A549 (cell line): Measurements from ENCODE around the gene CYB561. TPM values are rescaled to one million over a fixed set of nuclear protein-coding genes. Genes with fewer than 3 reads are reported as not detected.

Experiments used
- ATAC-seq, 2 experiments: fragments of 200-7000 bp in 1 of 2; fragments of >200 bp in 1 of 2; cut with Nextera tagmentation in 1 of 2; cut with Tn5 transposase in 1 of 2; 3 replicates each; pipeline versions ENCODE4 v1.8.0 to v1.9.1; 2018 to 2020; ENCODE audit warnings: mild to moderate bottlenecking in 1 of 2, moderate library complexity in 1 of 2
- CTCF ChIA-PET: fragments of 300-600 bp; sonication (Branson Sonifier 250); formaldehyde crosslinking; extraction: SDS; loops from one replicate; lab custom pipeline; 2021; ENCODE audit warnings: antibody characterized with exemption, inconsistent platforms; lab: Yijun Ruan, JAX
- POLR2A ChIA-PET: fragments of 350-600 bp; formaldehyde crosslinking; extraction: SDS; loops from one replicate; lab custom pipeline; 2021; ENCODE audit warnings: antibody characterized with exemption, inconsistent platforms; lab: Yijun Ruan, JAX
- DNase-seq, 2 experiments: peaks; one replicate each; pipeline versions ENCODE4 v3.0.0 to v3.0.0-alpha.2; 2011 to 2016; ENCODE audit warnings: low read depth in 1 of 2, low spot score in 1 of 2
- FAIRE-seq: peaks from 2 replicates; lab custom pipeline; 2011; peaks lifted over from hg19 to GRCh38; lab: Jason Lieb, UNC
- H3K27ac ChIP-seq, 2 experiments: fragments of >200 bp; sonication (Bioruptor Twin); formaldehyde crosslinking; 3 replicates each; pipeline ENCODE4 v1.5.1; 2016 to 2017
- H3K4me1 ChIP-seq: fragments of >200 bp; sonication (Bioruptor Twin); formaldehyde crosslinking; 3 replicates; pipeline ENCODE4 v1.6.1; 2016
- H3K4me2 ChIP-seq: fragments of >200 bp; sonication (Bioruptor Twin); formaldehyde crosslinking; 3 replicates; pipeline ENCODE4 v1.6.1; 2016
- H3K4me3 ChIP-seq: fragments of >200 bp; sonication (Bioruptor Twin); formaldehyde crosslinking; 3 replicates; pipeline ENCODE4 v1.5.1; 2016
- H3K9me3 ChIP-seq: fragments of >200 bp; sonication (Bioruptor Twin); formaldehyde crosslinking; 3 replicates; pipeline ENCODE4 v1.6.1; 2016
- CBX8 ChIP-seq: fragments of 200-600 bp; sonication (generic); IDR thresholded peaks from 2 replicates; pipeline ENCODE4 v1.6.1; 2016
- EP300 ChIP-seq, 2 experiments: fragments of >200 bp; sonication (Bioruptor Twin); formaldehyde crosslinking; IDR thresholded peaks; 2 replicates in 1 of 2; 3 replicates in 1 of 2; pipeline ENCODE4 v1.6.1; 2016 to 2017
- ESRRA ChIP-seq: fragments of 150-350 bp; IDR thresholded peaks from 2 replicates; pipeline ENCODE4 v1.6.1; 2014; ENCODE audit warnings: mild to moderate bottlenecking, low read length, borderline replicate concordance
- FOXS1 ChIP-seq: fragments of 250-450 bp; sonication (Bioruptor Pico); IDR thresholded peaks from 2 replicates; pipeline ENCODE4 v1.5.0; 2020; ENCODE audit warnings: mild to moderate bottlenecking, moderate library complexity
- HDAC2 ChIP-seq: fragments of 200-600 bp; sonication (generic); IDR thresholded peaks from 2 replicates; pipeline ENCODE4 v1.6.1; 2016
- HOXA7 ChIP-seq: fragments of 250-450 bp; sonication (Bioruptor Pico); IDR thresholded peaks from 2 replicates; pipeline ENCODE4 v1.5.0; 2020; ENCODE audit warnings: mild to moderate bottlenecking, moderate library complexity
- JUN ChIP-seq, 2 experiments: fragments of >200 bp; sonication (Bioruptor Twin); formaldehyde crosslinking; IDR thresholded peaks; 2 replicates in 1 of 2; 3 replicates in 1 of 2; pipeline ENCODE4 v1.6.1; 2016 to 2017
- MAFK ChIP-seq: fragments of 450-650 bp; IDR thresholded peaks from 2 replicates; pipeline ENCODE4 v1.6.1; 2014; ENCODE audit not compliant: partially characterized antibody
- MAZ ChIP-seq: fragments of 150-350 bp; IDR thresholded peaks from 2 replicates; pipeline ENCODE4 v1.6.1; 2014; ENCODE audit warnings: antibody characterized with exemption, low read depth, low read length, borderline replicate concordance
- MYC ChIP-seq: IDR thresholded peaks from 2 replicates; pipeline ENCODE4 v1.6.1; 2012; ENCODE audit warnings: mild to moderate bottlenecking, inconsistent platforms, low read length, improper control_type of control experiment, borderline replicate concordance
- NFE2L2 ChIP-seq: fragments of 150-350 bp; conservative IDR thresholded peaks from 2 replicates; pipeline ENCODE4 v1.6.1; 2014; ENCODE audit warnings: low read length
- NPAS2 ChIP-seq: fragments of 250-450 bp; sonication (Bioruptor Pico); IDR thresholded peaks from 2 replicates; pipeline ENCODE4 v1.8.0; 2022; ENCODE audit warnings: mild to moderate bottlenecking, moderate library complexity, borderline replicate concordance
- POLR2A ChIP-seq: IDR thresholded peaks from 2 replicates; pipeline ENCODE4 v1.6.1; 2012; ENCODE audit warnings: mild to moderate bottlenecking, low read length
- RAD21 ChIP-seq, 2 experiments: fragments of >200 bp in 1 of 2; sonication (Bioruptor Twin) in 1 of 2; formaldehyde crosslinking in 1 of 2; IDR thresholded peaks in 1 of 2; conservative IDR thresholded peaks in 1 of 2; 2 replicates in 1 of 2; 3 replicates in 1 of 2; pipeline ENCODE4 v1.6.1; 2012 to 2018; ENCODE audit warnings: inconsistent platforms in 1 of 2
- RFX5 ChIP-seq: fragments of 450-650 bp; IDR thresholded peaks from 2 replicates; pipeline ENCODE4 v1.7.1; 2014; ENCODE audit warnings: antibody characterized with exemption, mild to moderate bottlenecking, moderate library complexity
- SMC3 ChIP-seq: fragments of >200 bp; sonication (Bioruptor Twin); formaldehyde crosslinking; IDR thresholded peaks from 3 replicates; pipeline ENCODE4 v1.6.1; 2018; ENCODE audit warnings: inconsistent platforms
- TFCP2L1 ChIP-seq: fragments of 250-450 bp; sonication (Bioruptor Pico); IDR thresholded peaks from 2 replicates; pipeline ENCODE4 v1.5.0; 2021; ENCODE audit warnings: mild to moderate bottlenecking
- TP53 ChIP-seq: fragments of 250-450 bp; sonication (Bioruptor Pico); IDR thresholded peaks from 2 replicates; pipeline ENCODE4 v1.5.0; 2021; ENCODE audit warnings: mild to moderate bottlenecking, moderate library complexity
- ZC3H11A ChIP-seq: fragments of 450-650 bp; IDR thresholded peaks from 2 replicates; pipeline ENCODE4 v1.6.1; 2014; ENCODE audit warnings: antibody characterized with exemption, mild to moderate bottlenecking
- ZFP36 ChIP-seq: fragments of 450-650 bp; IDR thresholded peaks from 2 replicates; pipeline ENCODE4 v1.6.1; 2014; ENCODE audit warnings: borderline replicate concordance; ENCODE audit not compliant: partially characterized antibody
- ZSCAN20 ChIP-seq: fragments of 250-450 bp; sonication (Bioruptor Pico); IDR thresholded peaks from 2 replicates; pipeline ENCODE4 v1.8.0; 2022; ENCODE audit warnings: mild to moderate bottlenecking, moderate library complexity
- WGBS: methylation state at CpG from one replicate; pipeline ENCODE4 v1.1.6; 2017; ENCODE audit errors: missing lambda C conversion rate; 5-methylcytosine and 5-hydroxymethylcytosine counted together
- polyA plus RNA-seq, 4 experiments: library from polyadenylated mRNA; depleted of rRNA in 3 of 4; stranded (reverse); fragments of >200 nt; fragmentation: RNase III in 1 of 4; extraction: RNeasy Plus Mini Kit Qiagen cat#74134 plus additional on column Dnase treatment in 1 of 4; gene quantifications; 2 replicates in 3 of 4; 3 replicates in 1 of 4; pipeline ENCODE4 v1.2.3, GENCODE V29; 2011 to 2017
- TF ChIP-seq, protein P1 (sequence below): fragments of 450-650 bp; IDR thresholded peaks from 2 replicates; pipeline ENCODE4 v1.6.1; 2014; ENCODE audit warnings: antibody characterized with exemption
- TF ChIP-seq, protein P2 (sequence below): IDR thresholded peaks from 2 replicates; pipeline ENCODE4 v1.6.1; 2012
- TF ChIP-seq, protein P3 (sequence below): fragments of 250-450 bp; sonication (Bioruptor Pico); IDR thresholded peaks from 2 replicates; pipeline ENCODE4 v1.5.0; 2020; ENCODE audit warnings: low read depth, mild to moderate bottlenecking, moderate library complexity
- TF ChIP-seq, protein P4 (sequence below): fragments of >200 bp; sonication (Bioruptor Twin); formaldehyde crosslinking; IDR thresholded peaks from 2 replicates; pipeline ENCODE4 v1.6.1; 2016
- TF ChIP-seq, protein P5 (sequence below): fragments of 250-450 bp; sonication (Bioruptor Pico); IDR thresholded peaks from 2 replicates; pipeline ENCODE4 v1.5.0; 2021; ENCODE audit warnings: mild to moderate bottlenecking, moderate library complexity, borderline replicate concordance
- TF ChIP-seq, protein P6 (sequence below): IDR thresholded peaks from 2 replicates; pipeline ENCODE4 v1.6.1; 2012

The CYB561 gene
- polyA plus RNA-seq, 2 of the 4 experiments (the other 2 are of a cell fraction) = 16.6 to 27.2 TPM

DNA sequence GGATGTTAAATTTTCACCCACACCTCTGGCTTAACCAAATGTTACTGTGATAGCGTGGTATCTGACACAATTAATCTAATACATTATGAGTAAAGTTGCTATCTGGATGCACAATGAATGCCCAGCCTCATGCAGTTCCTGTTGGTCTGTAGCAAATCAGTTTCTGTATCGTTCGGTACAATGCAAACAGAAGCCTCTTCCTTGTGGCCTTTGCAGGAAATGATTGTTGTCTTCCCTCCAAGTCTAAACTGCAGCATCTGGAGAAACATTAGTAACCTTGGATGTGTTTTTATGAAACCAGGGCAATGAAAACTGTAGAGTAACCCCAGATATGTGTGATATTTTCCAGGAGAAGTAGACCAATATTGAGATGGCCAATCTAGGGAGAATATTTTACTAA lies 46.8 kb downstream of the CYB561 start (continued):
- TF ChIP-seq EP300 (IDR thresholded peaks at IDR 0.05) (no peak), ZSCAN20 (no peak)

DNA sequence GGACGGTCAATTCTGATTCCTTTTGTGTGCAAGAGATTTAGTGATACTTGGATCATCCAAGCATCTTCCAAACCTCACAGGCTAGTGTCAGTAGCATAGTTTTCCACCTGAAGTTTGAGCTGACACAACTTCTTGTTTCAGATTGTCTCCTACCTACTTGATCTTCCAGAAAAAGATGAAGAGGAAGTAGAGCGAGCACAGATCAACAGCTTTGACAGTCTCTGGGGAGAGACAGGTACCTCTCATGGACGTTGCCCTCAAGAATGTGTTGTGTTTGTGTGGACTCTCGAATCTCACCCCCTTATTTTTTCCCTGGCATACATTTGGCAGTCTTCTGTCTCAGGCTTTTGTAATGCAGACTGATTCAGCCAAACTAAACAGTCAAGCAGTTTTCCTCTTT lies 47.4 kb downstream of the CYB561 start:
- H3K4me1 ChIP-seq = no peaks in the 10 kb centered on the region
- 73% methylated on average over 4 of the region's 4 CpGs for WGBS
- no peak for ATAC-seq
- H3K27ac ChIP-seq = no peak overlapping the region
- H3K4me2 ChIP-seq = no peak overlapping the region
- POLR2A ChIA-PET = no interaction called here
- DNase-seq = no peak
- H3K4me3 ChIP-seq = no peak overlapping the region
- H3K9me3 ChIP-seq = no peaks in the 10 kb centered on the region
- TF ChIP-seq EP300 (IDR thresholded peaks at IDR 0.05) = no peak
- TF ChIP-seq JUN (IDR thresholded peaks at IDR 0.05) = no peak
- TF ChIP-seq, protein P1, sequence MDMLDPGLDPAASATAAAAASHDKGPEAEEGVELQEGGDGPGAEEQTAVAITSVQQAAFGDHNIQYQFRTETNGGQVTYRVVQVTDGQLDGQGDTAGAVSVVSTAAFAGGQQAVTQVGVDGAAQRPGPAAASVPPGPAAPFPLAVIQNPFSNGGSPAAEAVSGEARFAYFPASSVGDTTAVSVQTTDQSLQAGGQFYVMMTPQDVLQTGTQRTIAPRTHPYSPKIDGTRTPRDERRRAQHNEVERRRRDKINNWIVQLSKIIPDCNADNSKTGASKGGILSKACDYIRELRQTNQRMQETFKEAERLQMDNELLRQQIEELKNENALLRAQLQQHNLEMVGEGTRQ = no peak
- no peak for TF ChIP-seq MAZ
- no peak for TF ChIP-seq RFX5
- TF ChIP-seq, protein P2, sequence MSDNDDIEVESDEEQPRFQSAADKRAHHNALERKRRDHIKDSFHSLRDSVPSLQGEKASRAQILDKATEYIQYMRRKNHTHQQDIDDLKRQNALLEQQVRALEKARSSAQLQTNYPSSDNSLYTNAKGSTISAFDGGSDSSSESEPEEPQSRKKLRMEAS = no peak
- TF ChIP-seq, protein P3, sequence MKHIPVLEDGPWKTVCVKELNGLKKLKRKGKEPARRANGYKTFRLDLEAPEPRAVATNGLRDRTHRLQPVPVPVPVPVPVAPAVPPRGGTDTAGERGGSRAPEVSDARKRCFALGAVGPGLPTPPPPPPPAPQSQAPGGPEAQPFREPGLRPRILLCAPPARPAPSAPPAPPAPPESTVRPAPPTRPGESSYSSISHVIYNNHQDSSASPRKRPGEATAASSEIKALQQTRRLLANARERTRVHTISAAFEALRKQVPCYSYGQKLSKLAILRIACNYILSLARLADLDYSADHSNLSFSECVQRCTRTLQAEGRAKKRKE = no peak
- TF ChIP-seq HDAC2 = no peak
- TF ChIP-seq ESRRA = no peak
- no peak for TF ChIP-seq NPAS2 (CRISPR knock-in tag)
- no peak for TF ChIP-seq POLR2A
- no peak for TF ChIP-seq MAFK
- TF ChIP-seq, protein P4, sequence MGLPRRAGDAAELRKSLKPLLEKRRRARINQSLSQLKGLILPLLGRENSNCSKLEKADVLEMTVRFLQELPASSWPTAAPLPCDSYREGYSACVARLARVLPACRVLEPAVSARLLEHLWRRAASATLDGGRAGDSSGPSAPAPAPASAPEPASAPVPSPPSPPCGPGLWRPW = no peak
- no peak for TF ChIP-seq TFCP2L1 (CRISPR knock-in tag)
- no peak for TF ChIP-seq ZFP36
- TF ChIP-seq, protein P5, sequence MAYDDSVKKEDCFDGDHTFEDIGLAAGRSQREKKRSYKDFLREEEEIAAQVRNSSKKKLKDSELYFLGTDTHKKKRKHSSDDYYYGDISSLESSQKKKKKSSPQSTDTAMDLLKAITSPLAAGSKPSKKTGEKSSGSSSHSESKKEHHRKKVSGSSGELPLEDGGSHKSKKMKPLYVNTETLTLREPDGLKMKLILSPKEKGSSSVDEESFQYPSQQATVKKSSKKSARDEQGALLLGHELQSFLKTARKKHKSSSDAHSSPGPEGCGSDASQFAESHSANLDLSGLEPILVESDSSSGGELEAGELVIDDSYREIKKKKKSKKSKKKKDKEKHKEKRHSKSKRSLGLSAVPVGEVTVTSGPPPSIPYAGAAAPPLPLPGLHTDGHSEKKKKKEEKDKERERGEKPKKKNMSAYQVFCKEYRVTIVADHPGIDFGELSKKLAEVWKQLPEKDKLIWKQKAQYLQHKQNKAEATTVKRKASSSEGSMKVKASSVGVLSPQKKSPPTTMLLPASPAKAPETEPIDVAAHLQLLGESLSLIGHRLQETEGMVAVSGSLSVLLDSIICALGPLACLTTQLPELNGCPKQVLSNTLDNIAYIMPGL (CRISPR knock-in tag) = no peak
- TF ChIP-seq RAD21 (conservative IDR thresholded peaks at IDR 0.05 in 1 of 2, IDR thresholded peaks at IDR 0.05 in 1 of 2) = no peak
- no peak for FAIRE-seq
- CTCF ChIA-PET = interaction anchor here (1.2 to 4.0 kb wide), 2 partner anchors 8 to 27 kb away, joined by 4 to 36 read pairs; no protein-coding TSS in a partner anchor

DNA sequence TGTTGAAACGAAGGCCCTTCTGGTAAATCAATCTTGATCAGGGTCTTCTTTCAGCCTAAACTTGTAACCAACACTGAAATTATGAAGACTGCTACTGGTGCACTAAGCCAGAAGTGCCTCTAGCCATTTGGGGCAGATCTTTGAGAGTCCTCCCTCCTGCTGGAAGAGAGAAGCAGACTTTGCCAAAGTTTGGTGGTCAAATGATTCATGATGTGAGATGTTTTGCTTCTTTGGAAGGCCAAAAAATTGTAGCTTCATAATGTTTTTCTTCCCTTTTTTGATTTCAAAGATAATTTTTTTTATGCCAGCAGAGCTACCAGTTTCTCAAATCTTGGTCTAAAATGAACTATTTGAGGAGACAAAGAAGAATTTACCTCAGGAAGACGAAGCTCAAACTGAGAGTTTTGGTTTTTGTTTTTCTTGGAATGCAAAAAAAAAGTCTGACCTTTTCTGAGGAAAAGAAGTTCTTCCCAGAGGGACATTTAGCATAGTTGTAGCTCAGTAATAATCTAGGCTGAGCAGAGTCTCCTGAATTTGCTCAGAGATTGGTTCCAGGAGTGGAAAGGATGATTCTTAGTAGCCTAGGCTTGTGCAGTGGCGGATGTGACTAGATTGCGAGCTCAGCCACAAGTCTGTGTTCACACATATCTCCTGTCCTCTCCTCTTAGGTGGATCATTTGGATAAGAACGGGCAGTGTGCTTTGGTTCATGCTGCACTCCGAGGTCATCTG lies 50.9 kb downstream of the CYB561 start:
- CTCF ChIA-PET = interaction anchor here (1.0 to 4.0 kb wide), 2 partner anchors 11 to 30 kb away, joined by 3 to 36 read pairs; no protein-coding TSS in a partner anchor
- WGBS = 77% methylated on average over 6 of the region's 6 CpGs
- DNase-seq (no peak), ATAC-seq (no peak), FAIRE-seq (no peak)
- Histone ChIP-seq H3K4me3 (no peak overlapping the region), H3K9me3 (no peaks in the 10 kb centered on the region), H3K4me2 (no peak overlapping the region), H3K27ac (no peak overlapping the region), H3K4me1 (no peaks in the 10 kb centered on the region)
- POLR2A ChIA-PET = no interaction called here
- TF ChIP-seq, protein P6, sequence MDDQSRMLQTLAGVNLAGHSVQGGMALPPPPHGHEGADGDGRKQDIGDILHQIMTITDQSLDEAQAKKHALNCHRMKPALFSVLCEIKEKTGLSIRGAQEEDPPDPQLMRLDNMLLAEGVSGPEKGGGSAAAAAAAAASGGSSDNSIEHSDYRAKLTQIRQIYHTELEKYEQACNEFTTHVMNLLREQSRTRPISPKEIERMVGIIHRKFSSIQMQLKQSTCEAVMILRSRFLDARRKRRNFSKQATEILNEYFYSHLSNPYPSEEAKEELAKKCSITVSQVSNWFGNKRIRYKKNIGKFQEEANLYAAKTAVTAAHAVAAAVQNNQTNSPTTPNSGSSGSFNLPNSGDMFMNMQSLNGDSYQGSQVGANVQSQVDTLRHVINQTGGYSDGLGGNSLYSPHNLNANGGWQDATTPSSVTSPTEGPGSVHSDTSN = no peak
- TF ChIP-seq ZC3H11A = no peak
- no peak for TF ChIP-seq CBX8
- no peak for TF ChIP-seq FOXS1 (CRISPR knock-in tag)
- TF ChIP-seq HOXA7 = no peak
- TF ChIP-seq MYC = no peak
- TF ChIP-seq, protein P3 = no peak
- TF ChIP-seq TP53 (CRISPR knock-in tag) = no peak
- TF ChIP-seq SMC3 = no peak
- TF ChIP-seq NFE2L2 = no peak
- TF ChIP-seq NPAS2 (CRISPR knock-in tag) = no peak
